Hematopoietic multipotent progenitor cell treated with erythropoietin and hydrocortisone succinate and interleukin-3 and kit ligand, for 6 days (in vitro differentiated cells): ENCODE data around the gene CDK19.

Experiments used
- DNase-seq: peaks from one replicate; pipeline ENCODE4 v3.0.0-alpha.2; 2015

Gene CDK19

GRCh38 chr6:110654096-110654820 lies 161.0 kb downstream of the CDK19 start:
- DNase-seq, result no peak

- DNase-seq, result no peak
Observed at GRCh38 chr6:110653381-110653780, 161.9 kb downstream of the CDK19 start.

- no peak for DNase-seq
Observed at GRCh38 chr6:110652520-110652919, 162.7 kb downstream of the CDK19 start.

GRCh38 chr6:110650755-110651154 lies 164.5 kb downstream of the CDK19 start:
- DNase-seq, result no peak

- DNase-seq, result no peak
Observed at GRCh38 chr6:110649704-110650103, 165.6 kb downstream of the CDK19 start.

GRCh38 chr6:110646951-110647910 lies 168.0 kb downstream of the CDK19 start:
- DNase-seq, result no peak

GRCh38 chr6:110646419-110646698 lies 168.9 kb downstream of the CDK19 start:
- no peak for DNase-seq

GRCh38 chr6:110645685-110646418 lies 169.4 kb downstream of the CDK19 start:
- no peak for DNase-seq

- DNase-seq, result peak; percentile 41
Observed at GRCh38 chr6:110643175-110643574, 172.1 kb downstream of the CDK19 start.

- DNase-seq, result no peak
Observed at GRCh38 chr6:110642711-110643110, 172.6 kb downstream of the CDK19 start.

GRCh38 chr6:110636781-110637180 lies 178.5 kb downstream of the CDK19 start:
- DNase-seq, result no peak

- DNase-seq, result no peak
Observed at GRCh38 chr6:110635096-110635495, 180.2 kb downstream of the CDK19 start.

GRCh38 chr6:110633731-110634213 lies 181.5 kb downstream of the CDK19 start:
- no peak for DNase-seq

GRCh38 chr6:110629153-110629552 lies 186.1 kb downstream of the CDK19 start:
- no peak for DNase-seq

- DNase-seq, result no peak
Observed at GRCh38 chr6:110628330-110628729, 186.9 kb downstream of the CDK19 start.

- DNase-seq, result no peak
Observed at GRCh38 chr6:110626442-110626841, 188.8 kb downstream of the CDK19 start.

- no peak for DNase-seq
Observed at GRCh38 chr6:110625883-110626282, 189.4 kb downstream of the CDK19 start.

GRCh38 chr6:110622912-110623578 lies 192.2 kb downstream of the CDK19 start:
- no peak for DNase-seq

- DNase-seq, result no peak
Observed at GRCh38 chr6:110621061-110621460, 194.2 kb downstream of the CDK19 start.

- peak; percentile 42 for DNase-seq
Observed at GRCh38 chr6:110620065-110620464, 195.2 kb downstream of the CDK19 start.

GRCh38 chr6:110619275-110619908 lies 195.9 kb downstream of the CDK19 start:
- DNase-seq, result no peak

- peak; percentile 81 for DNase-seq
Observed at GRCh38 chr6:110618591-110619267, 196.5 kb downstream of the CDK19 start.
